Activated T-helper 9 cell treated with anti-CD3 and anti-CD28 coated beads, Interleukin-2, amount 50 U/mL, for 16 hours (primary cell): ENCODE data around the gene OIP5.
"Not testable (repeated sequence)": the region's sequence is repeated elsewhere in the genome, so short reads cannot be mapped to it uniquely, and the experiment has no call there.

Source experiments
- DNase-seq: peaks from one replicate; pipeline ENCODE4 v3.0.0-alpha.2; 2020; ENCODE audit warnings: low read depth

Gene OIP5

DNA sequence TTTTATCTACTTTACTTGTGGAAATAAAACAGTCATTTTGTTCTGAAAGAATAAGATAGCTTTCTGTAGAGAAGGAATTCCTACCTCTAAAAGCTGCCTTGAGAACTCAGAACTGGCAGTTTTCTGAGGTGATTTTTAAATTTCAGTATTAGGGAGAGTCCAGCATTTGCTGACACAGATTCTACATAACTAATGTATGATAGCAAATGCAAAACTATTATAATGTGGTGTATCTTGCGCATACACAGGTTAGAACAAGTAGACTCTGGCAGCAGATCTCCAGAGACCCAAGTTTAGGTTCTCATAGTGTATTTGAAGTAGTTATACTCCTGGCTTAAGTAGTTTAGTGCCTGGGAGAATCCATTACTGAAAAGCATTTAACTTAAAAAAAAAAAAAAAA, 30.8 kb downstream of the OIP5 start:
- DNase-seq, result no peak

DNA sequence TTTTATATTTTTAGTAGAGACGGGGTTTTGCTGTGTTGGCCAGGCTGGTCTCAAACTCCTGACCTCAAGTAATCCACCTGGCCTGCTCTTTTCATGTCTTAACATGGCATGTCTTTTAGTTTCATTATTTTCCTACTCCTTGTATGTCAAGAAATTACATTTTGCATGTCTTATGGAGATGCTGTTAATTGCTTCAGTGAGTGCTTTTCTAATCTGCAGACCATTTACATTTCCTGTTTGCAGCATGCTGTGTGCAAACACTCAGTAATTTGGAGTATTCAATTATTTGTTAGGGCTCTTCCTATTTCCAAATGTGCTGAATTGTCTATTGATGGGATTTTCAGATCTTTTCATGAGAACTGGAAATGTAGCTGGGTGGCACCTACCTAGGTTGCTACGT, 31.3 kb downstream of the OIP5 start:
- not testable (repeated sequence) for DNase-seq

DNA sequence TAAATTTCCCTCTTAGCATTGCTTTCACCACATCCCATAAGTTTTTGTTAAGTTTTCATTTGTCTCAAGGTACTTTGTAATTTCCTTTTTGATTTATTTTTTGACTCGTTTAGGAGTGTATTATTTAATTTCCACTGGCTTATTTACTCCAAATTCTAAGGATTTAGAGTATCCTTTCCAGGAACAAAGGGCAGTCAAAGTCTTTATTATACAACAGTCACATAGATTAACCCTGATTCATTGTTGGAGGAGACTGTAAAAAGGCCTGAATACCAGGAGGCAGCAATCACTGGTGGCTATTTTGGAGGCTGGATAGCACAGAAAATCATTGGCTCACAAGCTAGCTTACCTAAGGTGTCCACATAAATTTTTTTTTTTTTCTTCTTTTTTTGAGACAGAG, 39.9 kb downstream of the OIP5 start:
- DNase-seq, result no peak

DNA sequence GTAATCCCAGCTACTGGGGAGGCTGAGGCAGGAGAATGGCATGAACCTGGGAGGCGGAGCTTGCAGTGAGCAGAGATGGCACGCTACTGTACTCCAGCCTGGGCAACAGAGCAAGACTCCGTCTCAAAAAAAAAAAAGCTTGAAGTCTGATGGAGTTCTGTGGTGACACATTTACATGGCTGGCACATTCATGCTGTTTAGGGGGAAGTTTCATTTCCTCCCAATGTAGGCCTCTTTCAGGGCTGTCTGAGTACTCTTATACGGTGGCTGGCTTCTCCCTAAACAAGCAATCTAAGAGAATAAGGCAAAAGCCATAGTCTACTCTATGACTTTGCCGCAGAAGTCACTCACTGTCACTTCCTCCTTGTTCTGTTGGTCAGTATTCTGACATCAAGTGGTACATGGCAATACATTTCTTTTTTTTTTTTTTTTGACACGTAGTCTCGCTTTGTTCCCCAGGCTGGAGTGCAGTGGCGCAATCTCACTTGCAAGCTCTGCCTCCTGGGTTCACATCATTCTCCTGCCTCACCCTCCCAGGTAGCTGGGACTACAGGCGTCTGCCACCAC, 41.2 kb downstream of the OIP5 start:
- DNase-seq, result no peak

DNA sequence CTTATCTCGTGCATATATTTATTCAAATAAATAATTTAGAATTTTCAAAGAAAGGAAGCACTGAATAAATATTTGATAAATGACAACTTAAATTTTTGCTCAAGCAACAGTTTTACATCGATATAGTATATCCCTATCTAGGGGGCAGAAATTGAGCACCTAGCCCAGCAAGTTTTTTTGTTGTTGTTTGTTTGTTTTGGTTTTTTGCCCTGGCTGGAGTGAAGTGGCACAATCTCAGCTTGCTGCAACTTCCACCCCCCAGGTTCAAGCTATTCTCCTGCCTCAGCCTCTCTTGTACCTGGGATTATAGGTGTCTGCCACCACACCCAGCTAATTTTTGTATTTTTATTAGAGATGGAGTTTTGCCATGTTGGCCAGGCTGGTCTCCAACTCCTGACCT, 42.4 kb downstream of the OIP5 start:
- DNase-seq, result no peak

DNA sequence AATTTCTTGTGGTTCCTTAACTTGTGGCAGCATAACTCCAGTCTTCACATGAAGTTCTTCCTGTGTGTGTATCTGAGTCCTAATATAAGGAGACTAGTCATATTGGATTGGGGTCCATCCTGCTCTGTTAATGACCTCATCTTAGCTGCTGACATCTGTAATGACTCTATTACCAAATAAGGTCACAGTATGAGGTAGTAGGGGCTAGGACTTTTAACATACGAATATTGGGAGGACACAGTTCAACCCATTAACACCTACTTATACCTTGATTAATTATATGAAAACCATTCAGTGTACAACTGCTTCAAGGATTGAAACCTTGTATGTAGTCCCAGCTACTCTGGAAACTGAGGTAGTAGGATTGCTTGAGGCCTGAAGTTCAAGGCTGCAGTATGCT, 43.9 kb downstream of the OIP5 start:
- DNase-seq, result no peak

DNA sequence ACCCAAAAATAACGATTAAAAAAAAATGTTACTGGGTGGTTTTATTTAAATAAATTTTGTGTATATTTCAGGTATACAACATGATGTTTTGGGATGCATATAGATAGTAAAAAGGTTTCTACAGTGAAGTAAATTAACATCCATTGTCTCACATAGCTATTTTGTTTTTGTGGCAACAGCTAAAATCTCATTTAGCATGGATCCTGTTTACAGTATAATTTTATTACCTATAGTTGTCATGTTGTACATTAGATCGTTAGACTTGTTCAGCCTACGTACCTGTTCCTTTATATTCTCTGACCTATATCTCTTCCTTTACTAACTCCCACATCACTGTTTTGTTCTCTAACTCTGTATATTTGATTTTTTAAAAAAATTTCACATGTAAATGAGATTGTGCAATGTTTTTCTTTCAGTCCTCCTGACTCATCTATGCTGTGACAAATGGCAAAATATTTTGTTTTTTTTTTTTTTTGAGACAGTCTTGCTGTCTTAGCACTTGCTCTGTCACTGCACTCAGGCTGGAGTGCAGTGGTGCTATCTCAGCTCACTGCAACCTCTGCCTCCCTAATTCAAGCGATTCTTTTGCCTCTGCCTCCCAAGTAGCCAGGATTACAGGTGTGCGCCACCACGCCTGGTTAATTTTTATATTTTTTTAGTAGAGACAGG, 45.6 kb downstream of the OIP5 start:
- DNase-seq, result no peak

DNA sequence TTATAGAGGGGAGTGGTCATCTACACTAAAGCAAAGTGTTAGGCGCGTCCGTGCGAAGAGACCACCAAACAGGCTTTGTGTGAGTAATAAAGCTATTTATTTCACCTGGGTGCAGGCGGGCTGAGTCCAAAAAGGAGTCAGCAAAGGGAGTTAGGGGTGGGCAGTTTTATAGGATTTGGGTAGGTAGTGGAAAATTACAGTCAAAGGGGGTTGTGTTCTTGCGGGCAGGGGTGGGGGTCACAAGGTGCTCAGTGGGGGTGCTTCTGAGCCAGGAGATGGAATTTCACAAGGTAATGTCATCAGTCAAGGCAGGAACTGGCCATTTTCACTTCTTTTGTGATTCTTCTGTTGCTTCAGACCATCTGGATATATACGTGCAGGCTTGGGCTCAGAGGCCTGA, 47.1 kb downstream of the OIP5 start:
- DNase-seq, result no peak

DNA sequence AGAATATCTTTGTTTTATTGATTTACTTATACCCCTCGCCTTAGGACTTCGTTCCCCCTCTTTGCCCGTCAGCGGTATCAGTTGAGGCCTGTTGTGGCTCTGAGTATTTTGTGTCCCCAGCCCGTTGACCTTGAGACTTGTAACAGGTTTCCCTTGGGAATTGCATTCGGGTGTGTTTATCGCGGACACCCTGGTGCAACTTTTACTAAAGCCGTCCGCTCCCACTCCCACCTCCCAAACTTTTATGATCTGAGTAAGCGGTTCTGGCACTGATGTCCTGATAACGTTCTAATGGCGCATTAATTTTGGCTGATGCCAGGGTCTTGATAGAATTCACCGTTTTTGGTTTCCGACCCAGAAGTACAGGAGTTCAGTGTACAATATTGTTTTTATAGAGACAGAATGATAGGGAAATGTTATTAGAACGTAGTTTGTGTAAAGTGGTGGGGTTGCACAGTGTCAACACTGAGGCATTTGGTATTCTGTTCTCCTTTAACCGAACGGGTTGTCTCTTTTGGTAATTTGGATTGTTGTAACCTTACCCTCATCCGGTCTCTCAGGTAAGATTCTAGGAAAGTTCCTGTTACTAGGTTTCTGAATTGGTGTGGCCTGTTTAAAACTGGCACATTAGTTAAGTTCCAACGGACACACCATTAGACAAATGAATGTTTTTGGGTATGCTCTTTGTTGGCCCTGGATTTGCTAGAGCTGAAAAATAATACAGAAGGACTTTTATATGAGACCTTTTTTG, 47.8 kb downstream of the OIP5 start:
- DNase-seq, result no peak

DNA sequence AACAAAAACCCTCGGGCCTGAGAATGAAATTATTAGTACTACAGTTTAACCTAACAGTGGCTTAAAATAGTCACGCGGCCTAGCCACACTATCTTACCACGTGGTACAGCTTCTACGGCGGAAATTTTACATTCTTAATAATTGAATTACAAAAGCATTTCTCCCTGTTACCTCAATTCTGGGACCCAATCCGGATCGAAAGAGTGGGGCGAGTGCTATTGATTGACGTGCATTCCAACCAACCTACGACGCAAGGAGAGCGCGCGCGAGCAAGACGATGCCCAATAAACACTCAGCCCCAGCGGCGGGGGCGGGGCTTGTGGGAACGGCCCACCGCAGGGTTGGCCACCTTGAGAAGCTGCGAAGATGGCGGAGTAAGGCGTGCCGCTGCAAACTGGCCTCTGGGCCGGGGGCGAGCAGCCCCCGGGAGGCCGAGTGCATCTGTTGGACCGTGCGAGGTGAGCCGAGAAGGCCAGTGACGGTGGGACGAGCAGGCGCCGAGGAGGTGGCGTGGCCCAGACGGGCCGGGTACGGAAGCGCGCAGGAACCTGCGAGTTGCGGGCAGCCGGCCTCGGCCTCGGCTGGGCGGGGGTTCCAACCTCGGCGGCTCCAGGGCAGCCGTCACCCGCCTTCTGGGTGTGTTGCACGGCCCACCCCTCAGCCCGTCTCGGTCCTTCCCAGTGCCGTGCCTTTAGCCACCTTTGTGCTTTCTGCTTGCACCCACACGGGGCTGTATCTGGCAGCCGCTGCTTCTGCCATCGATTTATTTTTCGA, 48.6 kb downstream of the OIP5 start:
- DNase-seq, result peak; percentile 97

DNA sequence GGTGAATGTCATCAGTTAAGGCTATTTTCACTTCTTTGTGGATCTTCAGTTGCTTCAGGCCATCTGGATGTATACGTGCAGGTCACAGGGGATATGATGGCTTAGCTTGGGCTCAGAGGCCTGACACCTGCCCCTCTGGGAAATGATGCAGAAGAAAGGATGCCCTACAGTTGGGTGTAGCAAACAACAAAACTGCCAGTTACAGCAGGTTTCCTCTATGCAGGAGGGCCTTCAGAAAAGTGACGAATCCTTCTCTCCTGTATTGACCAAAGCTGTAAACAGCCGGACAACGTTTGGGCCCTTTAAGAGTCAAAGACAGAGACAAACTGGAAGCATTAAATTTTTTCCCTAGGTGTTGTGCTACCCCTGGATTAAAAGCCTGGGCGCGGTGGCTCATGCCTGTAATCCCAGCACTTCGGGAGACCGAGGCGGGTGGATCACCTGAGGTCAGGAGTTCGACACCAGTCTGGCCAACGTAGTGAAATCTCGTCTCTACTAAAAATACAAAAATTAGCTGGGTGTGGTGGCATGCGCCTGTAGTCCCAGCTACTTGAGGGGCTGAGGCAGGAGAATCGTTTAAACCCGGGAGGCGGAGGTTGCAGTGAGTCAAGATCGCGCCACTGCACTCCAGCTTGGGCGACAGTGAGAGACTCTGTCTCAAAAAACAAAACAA, 49.3 kb downstream of the OIP5 start:
- not testable (repeated sequence) for DNase-seq

DNA sequence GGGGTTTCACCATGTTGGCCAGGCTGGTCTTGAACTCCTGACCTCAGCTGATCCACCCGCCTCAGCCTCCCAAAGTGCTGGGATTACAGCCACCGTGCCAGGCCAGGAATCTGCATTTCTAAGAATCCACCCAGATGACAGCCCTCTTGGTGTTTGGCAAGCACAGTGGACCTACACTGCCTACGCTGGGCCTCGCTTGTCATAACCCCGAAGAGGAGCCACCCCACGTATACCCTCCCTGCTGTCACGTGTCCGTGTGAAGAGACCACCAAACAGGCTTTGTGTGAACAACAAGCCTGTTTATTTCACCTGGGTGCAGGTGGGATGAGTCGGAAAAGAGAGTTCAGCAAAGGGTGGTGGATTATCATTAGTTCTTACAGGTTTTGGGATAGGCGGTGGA, 50.0 kb downstream of the OIP5 start:
- DNase-seq, result not testable (repeated sequence)

DNA sequence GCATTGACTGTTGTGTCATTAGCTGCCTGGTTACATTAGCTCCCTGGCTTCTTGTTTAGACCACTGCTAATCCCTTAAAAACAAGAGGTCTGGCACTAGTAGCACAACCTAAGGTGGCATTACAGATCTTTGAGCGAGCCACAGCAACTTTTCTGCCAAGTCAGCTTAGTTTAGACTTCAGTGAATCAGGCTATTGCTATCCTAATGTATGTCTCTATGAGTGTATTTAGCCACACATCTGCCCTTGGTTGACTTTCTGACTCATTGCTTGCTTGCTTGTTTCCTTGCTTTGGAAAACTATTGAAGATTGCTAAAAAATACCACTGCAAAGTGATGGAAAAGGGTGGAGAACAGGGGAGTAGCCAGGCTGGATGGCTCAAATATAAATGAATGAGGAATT, 51.2 kb downstream of the OIP5 start:
- no peak for DNase-seq

DNA sequence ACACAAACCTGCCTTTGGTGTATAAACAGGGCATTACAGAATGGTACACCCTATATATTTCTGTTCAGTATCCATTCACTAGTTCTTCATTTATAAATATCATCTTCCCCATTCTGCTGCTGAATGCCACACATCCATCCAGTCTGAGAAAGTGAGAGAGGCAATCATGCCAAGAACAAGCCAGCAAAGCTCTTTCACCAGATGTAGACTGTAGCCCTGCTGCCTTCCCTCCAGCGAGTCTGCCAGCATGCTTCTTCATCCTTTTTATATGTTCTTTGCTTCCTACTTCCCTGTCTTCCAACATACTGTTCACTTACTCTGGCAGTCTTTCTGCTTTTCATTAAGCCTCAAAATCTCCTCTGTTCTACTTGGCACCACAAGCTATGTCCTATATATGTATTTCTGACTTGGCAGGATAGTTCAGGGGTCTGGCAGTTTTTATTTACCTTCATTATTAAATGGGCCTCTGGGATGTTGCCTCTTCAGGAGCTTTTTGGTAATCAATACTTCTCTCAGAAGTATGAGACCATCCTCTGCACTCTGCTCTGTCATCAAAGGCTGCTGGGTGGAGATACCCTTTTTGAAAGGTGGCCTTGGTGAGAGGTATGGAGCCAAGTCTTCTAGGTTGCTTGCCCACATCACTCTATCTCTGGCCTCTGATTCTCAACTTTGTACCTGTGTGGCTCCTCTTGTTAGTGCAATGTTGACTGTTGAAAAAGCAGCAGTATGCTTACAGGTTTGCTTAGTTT, 52.7 kb downstream of the OIP5 start:
- DNase-seq, result no peak

DNA sequence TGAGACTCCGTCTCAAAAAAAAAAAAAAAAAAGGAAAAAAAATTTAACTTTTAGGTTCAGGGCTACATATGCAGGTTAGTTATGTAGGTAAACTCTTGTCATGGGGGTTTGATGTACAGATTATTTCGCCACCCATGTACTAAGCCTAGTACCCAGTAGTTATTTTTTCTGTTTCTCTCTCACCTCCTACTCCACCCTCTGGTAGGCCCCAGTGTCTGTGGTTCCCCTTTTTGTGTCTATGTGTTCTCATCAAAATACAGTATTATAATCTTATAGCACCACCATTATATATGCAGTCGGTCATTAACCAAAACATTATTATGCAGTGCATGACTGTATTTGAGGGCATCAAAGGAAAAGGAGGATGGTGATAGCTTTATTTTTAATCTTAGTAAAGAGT, 54.1 kb downstream of the OIP5 start:
- DNase-seq, result no peak

DNA sequence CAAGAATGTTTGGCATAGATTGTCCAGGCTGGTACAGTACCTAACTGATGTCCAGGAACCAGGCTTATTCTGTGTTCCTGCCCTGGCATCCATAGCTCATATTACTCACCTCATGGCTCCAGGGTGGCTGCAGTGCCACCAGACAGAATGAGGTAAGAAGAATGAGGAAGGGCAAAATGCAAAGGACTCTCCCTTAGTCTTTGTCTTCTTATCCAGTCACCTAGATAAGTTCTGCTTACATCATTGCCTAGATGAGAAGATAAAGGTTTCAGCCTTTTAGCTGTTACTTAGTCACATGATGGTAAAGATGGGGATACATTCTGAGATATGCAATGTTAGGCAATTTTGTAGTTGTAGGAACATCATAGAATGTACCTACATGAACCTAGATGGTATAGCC, 55.6 kb downstream of the OIP5 start:
- DNase-seq, result no peak

DNA sequence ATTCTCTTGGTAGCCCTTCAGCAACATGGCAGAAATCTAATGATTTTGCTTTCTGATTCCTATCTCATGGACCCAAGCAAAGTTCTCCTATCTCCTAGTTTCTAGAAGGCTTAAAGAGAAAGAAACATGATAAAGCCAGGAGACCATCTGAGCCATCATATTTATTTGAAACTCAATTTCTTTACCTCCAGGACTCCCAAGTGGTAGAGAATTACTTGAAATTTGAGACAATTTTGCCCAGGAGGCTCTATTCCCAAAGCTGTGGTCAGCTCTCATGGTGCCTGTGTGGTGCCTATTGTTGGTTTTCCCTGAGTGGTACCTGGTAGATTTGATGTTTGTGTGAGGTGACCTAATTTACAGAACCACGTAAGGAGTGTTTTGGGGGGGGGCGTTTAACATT, 62.5 kb downstream of the OIP5 start:
- no peak for DNase-seq

DNA sequence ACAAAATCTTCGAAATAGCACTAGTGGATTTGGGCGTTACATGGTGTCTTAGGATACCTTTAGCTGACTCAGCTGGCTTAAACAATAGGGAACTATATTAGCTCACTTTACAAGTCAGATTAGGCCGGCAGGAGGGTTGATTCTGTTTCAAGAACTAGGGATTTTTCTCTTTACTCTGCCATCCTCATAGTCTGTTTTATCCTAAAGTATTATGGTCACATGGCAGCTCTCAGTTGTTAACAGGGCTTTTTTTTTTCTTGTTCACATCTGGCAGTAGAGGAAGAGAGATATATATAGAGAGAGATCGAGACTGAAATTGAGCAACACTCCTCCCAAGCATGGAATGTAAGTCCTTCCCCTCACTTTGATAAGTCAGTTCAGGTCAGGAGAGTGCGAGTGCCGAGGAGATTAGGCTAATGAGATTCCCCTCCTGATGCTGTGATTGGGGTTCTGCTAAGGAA, 68.5 kb downstream of the OIP5 start:
- no peak for DNase-seq

DNA sequence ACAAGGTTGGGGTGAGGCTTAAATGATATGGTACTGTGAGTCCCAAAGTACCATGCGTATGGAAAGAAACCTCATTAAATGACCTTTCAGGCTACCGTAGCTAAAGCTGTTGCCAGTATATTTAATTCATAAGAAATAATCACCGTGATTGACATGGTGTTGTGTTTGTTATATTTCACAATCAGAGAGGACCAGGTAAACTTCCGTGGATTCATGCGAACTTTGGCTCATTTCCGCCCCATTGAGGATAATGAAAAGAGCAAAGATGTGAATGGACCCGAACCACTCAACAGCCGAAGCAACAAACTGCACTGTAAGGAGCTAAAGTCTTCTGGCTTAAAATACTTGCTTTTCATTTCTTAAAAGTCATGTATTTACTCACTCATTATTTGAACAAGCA, 69.8 kb downstream of the OIP5 start:
- no peak for DNase-seq

DNA sequence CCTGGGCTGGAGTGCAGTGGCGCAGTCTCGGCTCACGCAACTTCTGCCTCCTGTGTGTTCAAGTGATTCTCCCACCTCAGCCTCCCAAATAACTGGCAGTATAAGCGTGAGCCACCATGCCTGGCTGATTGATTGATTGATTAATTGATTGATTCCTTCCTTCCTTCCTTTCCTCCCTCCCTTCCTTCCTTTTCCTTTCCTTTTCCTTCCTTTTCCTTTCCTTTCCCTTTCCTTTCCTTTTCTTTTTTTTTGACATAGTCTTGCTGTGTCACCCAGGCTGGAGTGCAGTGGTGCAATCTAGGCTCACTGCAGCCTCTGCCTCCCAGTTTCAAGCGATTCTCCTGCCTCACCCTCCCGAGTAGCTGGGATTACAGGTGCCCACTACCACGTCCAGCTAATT, 71.5 kb downstream of the OIP5 start:
- not testable (repeated sequence) for DNase-seq

DNA sequence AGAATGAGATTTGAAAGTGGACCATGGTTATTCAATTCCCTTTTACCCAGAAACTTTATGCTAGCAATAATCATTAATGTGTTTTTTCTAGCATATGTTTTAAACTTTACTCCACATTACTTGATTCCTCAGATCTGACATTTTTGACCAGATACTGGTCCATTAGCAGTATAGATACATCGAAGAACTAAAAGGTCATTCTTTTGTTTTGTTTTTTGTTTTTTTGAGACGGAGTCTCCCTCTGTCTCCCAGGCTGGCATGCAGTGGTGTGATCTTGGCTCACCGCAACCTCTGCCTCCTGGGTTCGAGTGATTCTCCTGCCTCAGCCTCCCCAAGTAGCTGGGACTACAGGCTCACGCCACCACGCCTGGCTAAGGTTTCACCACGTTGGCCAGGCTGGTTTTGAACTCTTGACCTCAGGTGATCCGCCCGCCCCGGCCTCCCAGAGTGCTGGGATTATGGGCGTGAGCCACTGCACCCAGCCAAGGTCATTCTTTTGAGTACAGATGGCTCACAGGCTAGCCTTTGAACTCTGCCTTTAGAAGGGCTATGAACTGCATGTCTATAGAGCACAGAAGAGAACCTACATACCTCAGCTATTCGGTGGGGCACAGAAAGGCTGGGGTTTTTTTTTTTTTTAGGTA, 72.7 kb downstream of the OIP5 start:
- DNase-seq, result no peak
